Measurements from ENCODE around the gene CLDN14.

GRCh38 chr21:36506482-36506881 lies 26.6 kb upstream of the CLDN14 start:
- TF ChIP-seq CTCF (IDR thresholded peaks at IDR 0.05): no peak
- no peak for TF ChIP-seq POLR2AphosphoS5 (IDR thresholded peaks at IDR 0.05; ENCODE audit: insufficient read depth in 1 of 2, low read depth in 1 of 2)
